ELR (cell line): Measurements from ENCODE around the gene SPTBN1.

Source experiments
- DNase-seq: peaks from one replicate; pipeline ENCODE4 v3.0.0-alpha.2; 2015; ENCODE audit warnings: low read depth

SPTBN1 gene

GRCh38 chr2:54632733-54633692, 176.9 kb downstream of the SPTBN1 start:
- DNase-seq: peak; percentile 74

GRCh38 chr2:54634021-54634420, 177.9 kb downstream of the SPTBN1 start:
- DNase-seq: no peak

DNA sequence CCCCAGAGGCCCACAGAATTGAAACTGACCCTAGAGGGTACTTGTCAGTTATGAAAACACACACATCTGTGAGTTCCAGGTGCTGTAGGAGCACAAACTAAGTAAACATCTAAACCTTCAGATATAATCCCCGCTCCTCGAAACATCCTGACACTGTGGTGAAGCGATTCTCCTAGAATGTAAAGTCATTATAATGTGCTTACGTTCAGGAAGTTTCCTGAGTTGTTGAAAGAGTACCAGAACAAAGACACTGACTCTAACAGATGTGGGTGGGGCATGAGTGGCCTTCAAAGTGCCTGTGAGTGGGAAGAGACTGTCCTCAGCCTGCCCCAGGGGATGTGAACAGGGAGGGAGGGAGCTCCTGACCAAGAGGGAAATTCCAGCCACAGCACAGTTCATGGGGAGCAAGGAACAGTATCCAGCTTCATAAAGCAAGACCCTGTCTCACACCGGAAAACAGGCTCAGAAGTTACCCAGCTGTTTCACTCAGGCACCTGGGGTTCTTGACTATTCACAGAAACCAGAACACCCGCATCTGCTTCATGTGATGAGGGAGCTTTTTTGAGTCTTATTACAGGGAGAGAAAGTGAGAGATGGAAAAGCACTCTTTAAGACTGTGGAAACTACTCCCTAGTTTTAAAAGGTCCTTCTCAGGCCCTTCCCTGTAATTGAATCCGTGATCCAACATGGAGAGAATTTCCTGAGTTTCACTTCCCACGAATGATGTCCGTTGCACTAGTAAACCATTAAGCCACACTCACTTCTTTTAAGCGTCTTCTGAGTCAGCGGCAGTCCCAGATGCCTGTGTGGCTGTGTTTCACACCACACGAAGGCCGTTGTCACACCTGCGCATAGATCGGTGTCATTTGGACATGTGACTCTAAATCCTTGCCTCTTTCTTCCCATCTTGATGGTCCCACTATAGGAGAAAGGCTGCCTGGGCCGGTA, 178.7 kb downstream of the SPTBN1 start:
- DNase-seq: peak; percentile 79

DNA sequence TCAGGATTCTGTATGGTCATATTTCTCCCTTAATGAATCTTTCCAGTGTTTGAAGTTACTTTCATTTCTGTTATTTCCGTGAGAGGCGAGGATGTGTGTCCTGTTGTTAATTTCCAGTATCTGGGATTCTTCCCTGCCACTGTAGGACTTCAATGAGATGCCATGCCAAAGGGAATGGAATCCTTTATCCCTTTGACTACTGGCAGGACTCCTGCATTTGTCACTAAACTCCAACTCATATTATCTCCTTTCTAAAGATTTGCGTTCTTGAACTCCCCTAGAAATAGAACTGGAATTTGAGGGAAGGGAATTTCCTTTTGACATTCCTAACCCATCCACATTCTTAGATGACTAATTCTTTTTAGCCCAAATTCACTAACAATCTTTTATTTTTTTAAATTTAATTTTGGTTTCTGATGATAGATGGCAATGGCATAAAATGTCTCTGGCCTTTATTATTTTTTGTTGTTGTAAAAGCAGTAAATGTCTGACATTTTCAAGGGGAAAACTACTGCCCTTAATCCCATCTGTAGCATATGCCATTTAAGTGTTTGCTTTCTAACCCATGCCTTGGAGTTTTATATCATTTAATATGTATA, 179.5 kb downstream of the SPTBN1 start:
- peak; percentile 26 for DNase-seq

DNA sequence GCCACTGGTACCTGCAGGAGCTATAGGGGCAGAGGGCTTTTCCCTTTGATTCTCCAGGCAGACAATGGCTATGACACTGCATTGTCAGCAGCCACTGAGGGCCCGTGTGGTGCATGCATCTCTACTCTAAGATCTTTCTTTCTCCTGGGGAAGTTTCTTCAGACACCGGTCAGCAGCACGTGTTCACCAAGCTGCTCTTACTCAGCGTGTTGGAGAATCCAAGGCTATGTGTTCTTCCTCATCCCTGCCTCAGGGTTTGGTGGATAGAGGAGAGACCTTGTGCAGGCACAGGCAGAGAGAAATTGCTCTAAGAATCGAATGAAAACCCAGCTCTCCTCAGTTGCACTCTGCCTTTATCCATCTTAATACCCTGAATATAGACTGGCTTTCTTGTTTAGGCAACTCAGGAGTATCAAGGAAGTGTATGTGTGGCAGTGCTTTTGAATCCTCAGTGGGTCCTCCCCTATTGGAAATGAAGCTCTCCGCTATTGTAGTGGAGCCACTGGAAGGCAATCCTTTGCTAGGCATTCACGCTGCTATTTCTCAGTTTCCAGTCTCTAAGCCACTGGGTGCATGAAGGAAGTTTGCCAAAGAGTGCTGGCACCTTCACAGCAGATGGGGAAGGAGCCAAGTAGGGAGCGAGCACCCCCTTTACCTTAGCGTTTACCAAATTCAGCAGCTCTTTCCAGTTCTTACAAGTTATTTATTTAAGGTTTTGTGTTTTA, 180.4 kb downstream of the SPTBN1 start:
- no peak for DNase-seq

GRCh38 chr2:54638103-54638502, 182.0 kb downstream of the SPTBN1 start:
- no peak for DNase-seq

GRCh38 chr2:54638774-54639187, 182.7 kb downstream of the SPTBN1 start:
- no peak for DNase-seq

- peak; percentile 46 for DNase-seq
Observed at GRCh38 chr2:54639609-54640008, 183.5 kb downstream of the SPTBN1 start.

DNA sequence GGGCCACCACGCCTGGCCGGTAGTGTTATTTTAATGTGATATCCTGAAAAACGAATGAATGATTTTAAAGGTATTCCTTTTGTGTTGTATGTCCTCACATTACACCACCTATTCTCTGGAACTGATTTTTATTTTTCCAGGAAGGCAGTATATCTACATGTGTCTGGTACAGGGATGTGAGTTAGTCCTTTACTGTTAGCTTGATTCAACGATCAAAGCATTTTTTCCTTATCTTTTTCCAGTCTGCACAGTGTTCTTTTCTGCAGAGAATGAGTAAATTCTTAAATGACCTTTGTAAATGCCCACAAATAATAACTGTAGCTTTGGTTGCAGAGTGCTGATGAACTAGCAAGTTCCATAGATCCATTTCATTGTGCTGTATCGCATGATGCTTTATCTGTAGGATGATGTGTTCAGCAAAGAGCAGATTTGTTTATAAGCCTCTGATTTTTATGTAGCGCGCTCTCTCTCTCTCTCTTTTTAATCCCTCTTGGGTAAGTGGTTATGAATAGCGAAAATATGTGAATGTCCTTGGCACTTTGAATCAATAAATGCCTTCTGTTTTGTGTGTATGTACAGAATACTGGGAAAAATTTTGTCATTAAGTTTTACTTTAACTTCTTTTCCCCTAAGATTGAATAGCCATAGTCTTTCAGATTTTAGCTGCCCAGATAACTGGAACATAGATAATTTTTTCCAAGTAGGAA, 184.9 kb downstream of the SPTBN1 start:
- DNase-seq: no peak

DNA sequence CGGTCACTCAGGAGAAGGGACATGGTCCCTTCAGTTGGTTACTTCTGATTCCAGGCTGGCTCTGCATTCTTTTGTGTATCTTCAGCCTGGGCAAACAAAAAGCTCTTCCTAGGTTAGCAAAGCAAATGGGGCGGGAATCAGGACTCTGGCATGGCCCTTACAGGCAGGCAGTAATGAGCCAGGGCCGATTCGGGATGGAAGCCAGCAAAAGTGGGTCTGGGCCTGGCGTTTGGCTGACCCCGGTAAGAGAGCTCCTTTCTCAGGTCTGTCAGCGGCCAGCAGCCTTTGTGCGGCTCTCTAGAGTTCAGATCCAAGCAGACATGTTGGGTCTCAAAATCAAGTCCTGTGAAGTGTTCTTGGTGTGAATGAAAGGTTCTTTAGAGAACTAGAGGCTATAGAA, 185.9 kb downstream of the SPTBN1 start:
- DNase-seq: no peak

GRCh38 chr2:54642677-54643430, 186.7 kb downstream of the SPTBN1 start:
- no peak for DNase-seq

DNA sequence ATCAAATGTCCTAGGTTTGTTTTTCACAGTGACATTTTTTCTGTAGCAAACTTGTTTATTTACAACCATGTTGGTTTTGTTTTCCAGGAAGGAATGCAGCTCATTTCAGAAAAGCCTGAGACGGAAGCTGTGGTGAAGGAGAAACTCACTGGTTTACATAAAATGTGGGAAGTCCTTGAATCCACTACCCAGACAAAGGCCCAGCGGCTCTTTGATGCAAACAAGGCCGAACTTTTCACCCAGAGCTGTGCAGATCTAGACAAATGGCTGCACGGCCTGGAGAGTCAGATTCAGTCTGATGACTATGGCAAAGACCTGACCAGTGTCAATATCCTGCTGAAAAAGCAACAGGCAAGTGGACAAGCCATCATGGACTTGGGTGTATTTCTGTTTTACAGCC, 188.1 kb downstream of the SPTBN1 start:
- no peak for DNase-seq

GRCh38 chr2:54646170-54646927, 190.2 kb downstream of the SPTBN1 start:
- no peak for DNase-seq

DNA sequence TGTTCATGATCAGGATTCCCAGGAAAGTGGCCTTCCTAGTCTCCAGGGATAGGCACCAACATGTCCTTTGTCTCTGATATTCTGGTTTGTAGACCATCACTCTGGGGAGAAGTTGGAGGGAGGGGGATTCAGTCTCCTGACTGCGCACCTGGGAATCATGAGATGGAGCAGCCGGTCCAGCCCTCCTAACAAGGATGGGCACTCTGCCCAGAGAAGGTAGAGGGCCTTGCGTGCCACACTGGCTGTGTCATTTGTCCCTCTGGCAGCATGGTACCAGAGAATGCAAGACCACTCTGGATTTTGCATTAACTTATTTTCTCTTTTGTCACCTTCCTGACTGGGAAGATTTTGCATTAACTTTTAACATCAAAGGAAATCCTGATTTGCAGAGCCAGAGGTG, 192.1 kb downstream of the SPTBN1 start:
- no peak for DNase-seq

GRCh38 chr2:54649191-54649590, 193.1 kb downstream of the SPTBN1 start:
- no peak for DNase-seq

- DNase-seq: no peak
Observed at GRCh38 chr2:54649633-54650032, 193.5 kb downstream of the SPTBN1 start.

DNA sequence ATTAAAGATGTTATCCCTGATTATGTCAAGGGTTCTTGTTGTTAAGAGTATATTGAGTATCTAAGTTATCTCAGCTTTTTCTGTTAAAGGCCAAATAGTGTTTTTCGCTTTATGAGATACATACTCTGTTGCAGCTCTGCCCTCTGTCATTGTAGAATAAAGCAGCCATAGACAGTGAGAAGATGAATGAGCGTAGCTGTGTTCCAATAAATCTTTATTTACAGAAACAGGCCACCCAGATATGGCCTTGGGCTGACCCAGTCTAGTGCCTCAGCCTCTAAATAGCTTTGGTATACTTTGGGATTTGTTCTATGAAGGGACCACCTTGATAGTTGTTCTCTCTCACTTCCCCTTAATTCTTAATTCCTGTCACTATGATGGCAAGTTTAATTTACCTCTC, 194.5 kb downstream of the SPTBN1 start:
- DNase-seq: no peak

DNA sequence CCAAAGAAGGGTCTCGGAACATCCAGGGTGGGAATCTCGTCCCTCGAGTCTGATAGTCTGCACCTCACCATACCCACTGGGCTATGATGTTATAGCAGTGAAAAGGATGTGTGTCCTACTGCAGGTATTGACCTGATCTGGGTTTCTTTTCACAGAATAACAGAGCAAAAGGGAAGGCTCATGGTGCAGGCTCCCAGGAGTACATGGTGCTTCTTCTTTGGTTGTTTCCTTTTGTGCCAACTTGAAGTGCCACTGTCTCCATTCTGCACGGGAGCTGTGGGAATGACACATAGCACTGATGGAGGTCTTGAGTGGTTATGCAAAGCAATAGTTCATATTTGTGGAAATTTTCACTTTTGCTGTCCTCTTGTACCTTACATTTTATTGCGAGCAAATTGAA, 195.2 kb downstream of the SPTBN1 start:
- no peak for DNase-seq

- peak; percentile 79 for DNase-seq
Observed at GRCh38 chr2:54652540-54652939, 196.4 kb downstream of the SPTBN1 start.
